Activated naive CD4-positive, alpha-beta T cell treated with anti-CD3 and anti-CD28 coated beads, Interleukin-2, amount 50 U/mL, for 72 hours (primary cell): ENCODE measurements around the gene ZNF565. TPM values are rescaled to one million over a fixed set of nuclear protein-coding genes. Genes with fewer than 3 reads are reported as not detected.
"Not testable (repeated sequence)": the region's sequence is repeated elsewhere in the genome, so short reads cannot be mapped to it uniquely, and the experiment has no call there.

Source experiments
- ATAC-seq, 2 donors: fragments of 150-1000 bp; cut with Tn5 transposase; 2 replicates each; pipeline ENCODE4 v1.10.0; 2021; ENCODE audit warnings: mild to moderate bottlenecking in 2 of 2, moderate library complexity in 2 of 2
- DNase-seq, 2 donors: peaks; one replicate each; pipeline ENCODE4 v3.0.0; 2021 to 2022; ENCODE audit warnings: low spot score in 2 of 2
- H3K27ac Mint-ChIP-seq, 2 donors: one replicate each; pipeline ENCODE4 v1.8.0; 2022; ENCODE audit warnings: mild to moderate bottlenecking in 2 of 2, mixed read lengths in 2 of 2
- H3K36me3 Mint-ChIP-seq, 2 donors: one replicate each; pipeline ENCODE4 v1.8.0; 2022; ENCODE audit warnings: mixed read lengths in 2 of 2
- H3K9me3 Mint-ChIP-seq, 2 donors: one replicate each; pipeline ENCODE4 v1.8.0; 2022; ENCODE audit warnings: mixed read lengths in 2 of 2
- total RNA-seq, 2 donors: library from RNA; stranded (reverse); gene quantifications; one replicate each; pipeline ENCODE4 v1.2.3, GENCODE V29; 2022

The ZNF565 gene
- total RNA-seq, 2 donors from 2014 or later, result 2.6 to 6.4 TPM

DNA sequence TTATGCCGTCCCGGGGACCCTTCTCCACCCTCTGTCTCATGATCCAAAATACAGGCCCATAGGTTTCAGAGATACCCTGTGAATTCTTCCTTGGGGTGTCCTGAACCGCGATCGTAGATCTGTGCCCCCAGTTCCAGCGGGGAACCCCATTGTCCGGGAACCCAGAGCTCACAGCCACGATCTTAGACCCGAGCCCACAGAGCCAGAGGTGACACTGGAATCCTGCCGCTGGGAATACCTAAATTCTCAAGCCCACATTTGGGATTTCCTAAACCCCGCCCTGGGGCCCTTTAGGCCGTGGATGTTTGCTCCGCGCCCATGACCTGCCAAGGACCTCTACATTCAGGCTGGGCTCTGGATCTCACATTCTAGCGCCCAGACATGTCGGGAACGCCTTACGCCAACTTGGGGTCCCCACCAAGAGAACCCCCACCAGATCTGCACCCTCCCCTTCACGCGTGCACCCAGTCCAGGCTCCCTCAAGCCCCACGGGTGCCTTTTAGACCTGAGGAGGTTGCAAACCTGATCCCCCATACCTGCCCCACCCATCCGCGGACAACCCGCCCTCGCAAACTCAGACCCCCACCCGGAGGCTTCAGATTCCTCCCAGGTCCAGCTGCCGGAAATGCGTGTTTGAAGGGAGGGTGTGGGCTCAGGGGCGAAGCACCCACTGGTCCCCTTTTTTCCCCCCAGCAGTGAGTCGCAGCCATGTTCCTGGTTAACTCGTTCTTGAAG is 74.0 kb downstream of the ZNF565 start:
- H3K27ac Mint-ChIP-seq, result peak overlapping the region; percentile 95 to 99
- peaks cover 4 to 5% of the 10 kb centered on the region in 2 donors for H3K9me3 Mint-ChIP-seq
- ATAC-seq (peak; percentile 19 to 51), DNase-seq (peak; percentile 37 to 65)
- peaks cover 20 to 25% of the 10 kb centered on the region in 2 donors for H3K36me3 Mint-ChIP-seq

DNA sequence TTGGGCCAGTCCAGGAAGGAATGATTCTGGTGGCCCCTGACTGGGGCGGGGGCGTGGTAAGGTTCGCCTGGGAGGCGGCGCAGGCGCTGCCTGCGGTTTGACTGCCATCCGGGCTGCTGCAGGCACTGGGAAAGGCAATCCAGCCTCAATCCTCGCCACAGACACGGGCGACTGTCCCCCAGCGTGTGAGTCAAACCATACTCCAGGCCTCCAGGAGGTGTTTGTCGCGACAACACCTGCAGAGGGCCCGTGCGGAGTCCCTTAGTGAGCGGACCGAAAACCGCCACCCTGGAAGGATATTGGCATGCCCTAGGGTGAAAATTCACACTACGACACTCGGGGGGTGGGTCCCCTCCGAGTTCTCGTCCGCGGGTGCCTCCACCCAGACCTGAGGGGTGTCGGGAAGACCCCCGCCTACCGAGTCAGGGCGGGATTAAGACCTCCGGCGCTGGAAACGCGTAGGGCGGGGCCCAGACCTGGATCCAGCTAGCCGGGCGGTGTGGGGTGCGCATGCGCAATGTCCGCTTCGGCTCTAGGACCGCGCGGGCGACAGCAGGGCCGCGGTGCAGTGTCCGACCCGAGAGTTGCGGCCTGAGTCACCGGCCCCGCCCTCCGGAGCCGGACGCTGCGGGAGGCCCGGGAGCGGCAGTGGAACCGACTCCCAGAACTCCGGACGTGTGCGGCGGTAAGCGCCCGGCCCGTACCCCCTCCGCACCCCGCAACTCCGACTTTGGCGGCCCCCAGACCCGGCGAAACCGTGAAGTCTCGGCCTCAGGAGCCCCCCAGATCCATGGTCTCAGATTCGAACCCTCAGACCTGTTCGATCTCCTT is 74.8 kb downstream of the ZNF565 start, which contains the start of gene CAPNS1:
CAPNS1 (plus strand) TSS at position 594 of the 831 bp plus-strand sequence. CDS start 946 bp downstream, outside the sequence.
- DNase-seq (peak; percentile 89 to 96), ATAC-seq (peak; percentile 75 to 78)
- peaks cover 4 to 5% of the 10 kb centered on the region in 2 donors for H3K9me3 Mint-ChIP-seq
- peaks cover 20 to 25% of the 10 kb centered on the region in 2 donors for H3K36me3 Mint-ChIP-seq
- H3K27ac Mint-ChIP-seq, result peak within 1 kb of the TSS; percentile 95 to 99

DNA sequence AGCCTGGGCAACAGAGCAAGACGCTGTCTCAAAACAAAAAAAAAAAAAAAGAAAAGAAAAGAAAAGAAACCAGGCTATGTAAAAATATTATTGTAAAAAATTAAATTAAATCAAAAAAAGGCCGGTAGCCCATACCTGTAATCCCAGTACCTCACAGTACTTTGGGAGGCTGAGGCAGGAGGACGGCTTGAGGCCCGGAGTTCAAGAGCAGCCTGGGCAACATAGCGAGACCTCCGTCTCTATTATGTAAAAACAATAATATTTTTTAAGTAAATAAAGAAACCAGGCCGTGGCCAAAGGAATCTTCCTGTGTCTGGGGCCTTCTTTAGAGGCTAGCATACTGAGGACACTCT is 75.4 kb downstream of the ZNF565 start:
- Mint-ChIP-seq H3K27ac (peak overlapping the region; percentile 55 to 95), H3K36me3 (peaks cover 20 to 25% of the 10 kb centered on the region in 2 donors), H3K9me3 (peaks cover 4 to 5% of the 10 kb centered on the region in 2 donors)
- DNase-seq (no peak), ATAC-seq (no peak)

DNA sequence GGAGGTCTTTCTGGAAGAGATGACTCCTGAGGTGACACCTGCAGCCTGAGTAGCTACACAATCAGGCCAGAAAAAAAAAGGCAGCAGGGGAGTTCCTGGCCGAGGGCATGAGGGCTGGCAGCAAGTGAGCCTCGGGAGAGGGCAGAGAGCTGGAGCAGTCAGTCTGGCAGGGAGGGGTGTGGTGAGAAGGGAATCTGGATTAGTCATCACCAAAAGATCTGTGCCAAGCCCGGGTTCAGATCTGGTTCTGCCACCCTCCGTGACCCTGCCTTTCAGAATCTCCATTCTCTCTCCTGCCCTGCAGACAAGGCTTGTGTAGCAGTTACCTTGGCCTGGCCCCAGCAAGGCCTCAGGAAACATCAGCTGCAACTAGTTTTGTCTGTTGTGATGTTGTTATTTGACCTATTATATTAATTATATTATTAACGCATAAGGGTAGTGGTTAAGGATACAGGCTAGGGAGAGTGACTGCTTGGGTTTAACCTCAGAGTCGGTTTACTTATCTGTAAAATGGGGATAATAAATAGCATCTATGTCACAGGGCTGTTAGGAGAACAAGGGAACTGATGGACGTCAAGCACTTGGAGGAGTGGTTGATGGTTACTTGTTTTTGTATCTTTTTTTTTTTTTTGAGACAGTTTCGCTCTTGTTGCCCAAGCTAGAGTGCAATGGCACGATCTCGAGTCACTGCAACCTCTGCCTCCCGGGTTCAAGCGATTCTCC is 77.3 kb downstream of the ZNF565 start:
- Mint-ChIP-seq H3K27ac (no peak overlapping the region), H3K36me3 (peaks cover 16 to 17% of the 10 kb centered on the region in 2 donors), H3K9me3 (peaks cover 4 to 5% of the 10 kb centered on the region in 2 donors)
- no peak for DNase-seq
- ATAC-seq, result peak in 1 of 2 donors; percentile 4

DNA sequence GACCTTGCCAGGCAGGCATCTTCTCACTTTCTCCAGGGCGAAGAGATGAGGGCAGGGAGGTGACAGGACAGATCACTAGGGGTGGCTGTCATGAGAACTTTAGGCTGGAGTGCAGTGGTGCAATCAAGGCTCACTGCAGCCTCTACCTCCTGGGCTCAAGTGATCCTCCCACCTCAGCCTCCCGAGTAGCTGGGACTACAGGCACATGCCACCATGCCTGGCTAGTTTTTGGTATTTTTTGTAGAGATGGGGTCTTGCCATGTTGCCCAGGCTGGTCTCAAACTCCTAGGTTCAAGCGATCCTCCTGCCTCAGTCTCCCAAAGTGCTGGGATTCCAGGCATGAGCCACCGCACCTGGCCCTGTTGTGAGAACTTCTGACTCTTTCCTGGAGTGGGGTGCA is 79.6 kb downstream of the ZNF565 start:
- not testable (repeated sequence) for H3K36me3 Mint-ChIP-seq, ATAC-seq, DNase-seq, H3K9me3 Mint-ChIP-seq
- H3K27ac Mint-ChIP-seq, result peak overlapping the region in 1 of 2 donors; percentile 73

Other genes with a start within 250 kb of the ZNF565 start
- 10 to 100 TPM; 23.0 to 24.7 TPM for gene SDHAF1, start 219.5 kb downstream of the ZNF565 start, total RNA-seq
- gene SYNE4, start 205.9 kb downstream of the ZNF565 start, total RNA-seq, result 1 to 10 TPM; 1.8 to 2.6 TPM
- 10 to 100 TPM; 50.4 to 74.0 TPM for gene ALKBH6, start 200.5 kb downstream of the ZNF565 start, total RNA-seq
- gene CLIP3, start 181.8 kb downstream of the ZNF565 start, total RNA-seq, result under 1 TPM; 0.66 to 0.96 TPM
- gene THAP8, start 160.4 kb downstream of the ZNF565 start, total RNA-seq, result 1 to 10 TPM; 3.5 to 4.1 TPM
- 10 to 100 TPM; 17.5 to 84.0 TPM for gene WDR62, start 159.8 kb downstream of the ZNF565 start, total RNA-seq
- not detected for gene OVOL3, start 103.5 kb downstream of the ZNF565 start, total RNA-seq
- gene POLR2I, start 99.8 kb downstream of the ZNF565 start, total RNA-seq, result 10 to 100 TPM; 39.1 to 66.3 TPM
- gene TBCB, start 99.2 kb downstream of the ZNF565 start, total RNA-seq, result 100 to 1,000 TPM in 1 of 2 donors, 10 to 100 TPM in 1; 94.4 to 107 TPM
- gene CAPNS1, start 74.6 kb downstream of the ZNF565 start, total RNA-seq, result 100 to 1,000 TPM; 234 to 377 TPM
- not detected for gene COX7A1, start 62.2 kb downstream of the ZNF565 start, total RNA-seq
- gene ZNF146, start 441 bp upstream of the ZNF565 start, total RNA-seq, result 10 to 100 TPM; 64.1 to 90.3 TPM
- 1 to 10 TPM; 2.3 to 2.4 TPM for gene ZFP14, start 164.5 kb upstream of the ZNF565 start, total RNA-seq
- 1 to 10 TPM; 3.5 to 5.0 TPM for gene ZFP82, start 204.0 kb upstream of the ZNF565 start, total RNA-seq